ENCODE results near the gene LRP5. TPM values are rescaled to one million over a fixed set of nuclear protein-coding genes. Genes with fewer than 3 reads are reported as not detected.

Gene LRP5
- 54.7 TPM for total RNA-seq
- long read RNA-seq, full-length matches to known transcripts: 32 of 64 reads
- long read RNA-seq, partial matches to known transcripts: 21 of 64 reads
- long read RNA-seq, other reads (novel, unspliced or antisense): 11 of 64 reads

DNA sequence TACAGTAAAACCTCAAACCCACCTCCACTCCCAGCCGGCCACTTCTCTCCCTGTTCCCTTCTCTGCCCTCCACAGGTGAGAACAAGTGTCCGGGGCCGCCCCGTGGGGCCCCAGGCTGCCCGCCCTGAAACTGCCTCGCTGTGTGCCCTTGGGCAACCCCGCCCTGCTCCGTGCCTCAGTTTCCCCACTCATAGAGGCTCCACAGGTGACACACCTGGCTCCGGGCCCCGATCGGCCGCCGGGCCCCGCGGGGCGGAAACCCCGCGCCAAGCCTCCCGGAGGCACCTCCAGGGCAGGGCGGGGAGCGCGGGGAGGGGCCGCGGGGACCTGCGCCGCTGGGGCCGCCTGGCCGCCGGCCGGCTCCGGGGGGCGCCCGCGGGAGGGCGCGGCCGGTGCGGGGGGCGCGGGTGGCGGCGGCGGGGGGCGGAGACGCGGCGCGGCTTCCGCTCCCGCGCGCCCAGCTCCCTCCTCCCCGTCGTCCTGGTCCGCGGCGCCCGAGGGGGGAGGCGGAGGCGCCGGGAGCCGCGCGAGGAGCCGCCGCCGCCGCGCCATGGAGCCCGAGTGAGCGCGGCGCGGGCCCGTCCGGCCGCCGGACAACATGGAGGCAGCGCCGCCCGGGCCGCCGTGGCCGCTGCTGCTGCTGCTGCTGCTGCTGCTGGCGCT lies at the start of gene LRP5:
LRP5 (plus strand) TSS at position 475 of the 663 bp plus-strand sequence; CDS start at position 599, 124 bp downstream.
- Histone ChIP-seq H3K4me3 (peak within 1 kb of the TSS; percentile 84), H3K27me3 (ENCODE audit: low read depth) (no peaks in the 10 kb centered on the region), H3K4me1 (peaks cover 55% of the 10 kb centered on the region), H3K27ac (replicated peaks) (peak within 1 kb of the TSS; percentile 94), H3K36me3 (no peaks in the 10 kb centered on the region), H3K9me3 (replicated peaks) (no peaks in the 10 kb centered on the region)
- TF ChIP-seq CTCF (IDR thresholded peaks at IDR 0.05; ENCODE audit: borderline replicate concordance): no peak
- peak; percentile 36 for DNase-seq
- intact Hi-C loops (cut with micrococcal nuclease): loop anchor here (5.0 kb wide), 1 partner anchor 70 kb away; no protein-coding TSS in a partner anchor

GRCh38 chr11:68263444-68264035 lies 48.9 kb upstream of the LRP5 start:
- DNase-seq: no peak
- peaks cover 16% of the 10 kb centered on the region for H3K4me1 ChIP-seq
- no peaks in the 10 kb centered on the region for H3K9me3 ChIP-seq (replicated peaks)
- TF ChIP-seq CTCF (IDR thresholded peaks at IDR 0.05; ENCODE audit: borderline replicate concordance): no peak
- intact Hi-C loops (cut with micrococcal nuclease): no loop called here
- peaks cover 75% of the 10 kb centered on the region for H3K36me3 ChIP-seq
- no peaks in the 10 kb centered on the region for H3K27me3 ChIP-seq (ENCODE audit: low read depth)
- H3K4me3 ChIP-seq: no peak overlapping the region
- no peak overlapping the region for H3K27ac ChIP-seq (replicated peaks)

DNA sequence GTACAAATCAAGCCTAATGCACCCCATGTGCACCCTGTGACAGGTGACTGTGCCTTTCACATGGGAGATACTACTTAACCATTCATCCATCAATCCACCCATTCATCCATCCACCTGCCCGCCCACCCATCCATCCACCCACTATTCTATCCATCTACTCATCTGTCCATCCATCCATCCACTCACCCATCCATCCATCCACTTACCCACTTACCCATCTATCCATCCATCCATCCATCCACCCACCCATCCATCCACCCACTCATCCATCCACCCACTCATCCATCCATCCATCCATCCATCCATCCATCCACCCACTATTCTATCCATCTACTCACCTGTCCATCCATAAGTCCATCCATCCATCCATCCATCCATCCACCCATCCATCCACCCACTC lies 48.1 kb upstream of the LRP5 start:
- H3K36me3 ChIP-seq: peaks cover 75% of the 10 kb centered on the region
- H3K4me1 ChIP-seq: peaks cover 23% of the 10 kb centered on the region
- H3K27me3 ChIP-seq (ENCODE audit: low read depth): no peaks in the 10 kb centered on the region
- H3K4me3 ChIP-seq: no peak overlapping the region
- no peak for DNase-seq
- intact Hi-C loops (cut with micrococcal nuclease): no loop called here
- no peak for TF ChIP-seq CTCF (IDR thresholded peaks at IDR 0.05; ENCODE audit: borderline replicate concordance)
- no peak overlapping the region for H3K27ac ChIP-seq (replicated peaks)
- H3K9me3 ChIP-seq (replicated peaks): no peaks in the 10 kb centered on the region

- Histone ChIP-seq H3K27ac (replicated peaks) (no peak overlapping the region), H3K4me1 (peaks cover 30% of the 10 kb centered on the region), H3K36me3 (peaks cover 75% of the 10 kb centered on the region), H3K9me3 (replicated peaks) (no peaks in the 10 kb centered on the region), H3K4me3 (no peak overlapping the region), H3K27me3 (ENCODE audit: low read depth) (no peaks in the 10 kb centered on the region)
- no peak for DNase-seq
- no peak for TF ChIP-seq CTCF (IDR thresholded peaks at IDR 0.05; ENCODE audit: borderline replicate concordance)
- intact Hi-C loops (cut with micrococcal nuclease): no loop called here
Observed at GRCh38 chr11:68264741-68265540, 47.5 kb upstream of the LRP5 start.

- H3K9me3 ChIP-seq (replicated peaks): no peaks in the 10 kb centered on the region
- no peak for TF ChIP-seq CTCF (IDR thresholded peaks at IDR 0.05; ENCODE audit: borderline replicate concordance)
- intact Hi-C loops (cut with micrococcal nuclease): no loop called here
- peaks cover 43% of the 10 kb centered on the region for H3K4me1 ChIP-seq
- no peaks in the 10 kb centered on the region for H3K27me3 ChIP-seq (ENCODE audit: low read depth)
- no peak for DNase-seq
- H3K36me3 ChIP-seq: peaks cover 64% of the 10 kb centered on the region
- no peak overlapping the region for H3K4me3 ChIP-seq
- H3K27ac ChIP-seq (replicated peaks): peak overlapping the region; percentile 23
Observed at GRCh38 chr11:68266121-68266891, 46.1 kb upstream of the LRP5 start.

Measured in left ventricle myocardium inferior (tissue), 1 donor.